ENCODE results near the gene RAB19. TPM values are rescaled to one million over a fixed set of nuclear protein-coding genes. Genes with fewer than 3 reads are reported as not detected.

The RAB19 gene
- total and polyA plus RNA-seq, 4 donors = 0.17 to 0.84 TPM; not detected in 2

GRCh38 chr7:140402178-140402835 is 1.6 kb upstream of the RAB19 start:
- TF ChIP-seq JUND (IDR thresholded peaks at IDR 0.05) = no peak
- no peak for TF ChIP-seq NR2F2 (IDR thresholded peaks at IDR 0.05)
- no peak for TF ChIP-seq RXRA (IDR thresholded peaks at IDR 0.05)
- no peak for TF ChIP-seq EGR1 (IDR thresholded peaks at IDR 0.05; ENCODE audit: low read depth in 2 of 2)
- no peak for TF ChIP-seq ZBTB33 (IDR thresholded peaks at IDR 0.05)
- no peak for TF ChIP-seq SP1 (IDR thresholded peaks at IDR 0.05)
- TF ChIP-seq TAF1 (conservative IDR thresholded peaks at IDR 0.05) = no peak
- TF ChIP-seq REST (IDR thresholded peaks at IDR 0.05) = no peak
- no peak for TF ChIP-seq GABPA (IDR thresholded peaks at IDR 0.05 in 1 of 2, conservative IDR thresholded peaks at IDR 0.05 in 1 of 2)
- TF ChIP-seq MAX (IDR thresholded peaks at IDR 0.05) = no peak
- no peak for TF ChIP-seq YY1 (IDR thresholded peaks at IDR 0.05)
- Histone ChIP-seq H3K4me1 (ENCODE audit: control insufficient read depth in 4 of 4, insufficient read depth in 4 of 4, low read length in 3 of 4) (peaks cover under 1 to 14% (median 8%) of the 10 kb centered on the region in 4 donors), H3K9ac (ENCODE audit: low read depth in 1 of 2, low read length in 2 of 2) (no peak overlapping the region), H3K27ac (ENCODE audit: low read depth in 1 of 2, low read length in 2 of 2) (no peak overlapping the region), H3K36me3 (ENCODE audit: control insufficient read depth in 4 of 4, insufficient read depth in 3 of 4, low read depth in 1 of 4, low read length in 3 of 4) (no peaks in the 10 kb centered on the region), H3K4me3 (ENCODE audit: low read depth in 1 of 3, low read length in 3 of 3) (no peak overlapping the region), H3K9me3 (ENCODE audit: control insufficient read depth in 4 of 4, low read length in 3 of 4) (no peaks in the 10 kb centered on the region), H3K27me3 (ENCODE audit: control insufficient read depth in 4 of 4, insufficient read depth in 4 of 4, low read length in 3 of 4) (no peaks in the 10 kb centered on the region)
- DNase-seq (ENCODE audit: low spot score) = no peak
- WGBS = 85% methylated on average over 2 of the region's 2 CpGs

- Histone ChIP-seq H3K27ac (ENCODE audit: low read depth in 1 of 2, low read length in 2 of 2) (no peak overlapping the region), H3K9me3 (ENCODE audit: control insufficient read depth in 4 of 4, low read length in 3 of 4) (no peaks in the 10 kb centered on the region), H3K36me3 (ENCODE audit: control insufficient read depth in 4 of 4, insufficient read depth in 3 of 4, low read depth in 1 of 4, low read length in 3 of 4) (no peaks in the 10 kb centered on the region), H3K9ac (ENCODE audit: low read depth in 1 of 2, low read length in 2 of 2) (no peak overlapping the region), H3K4me1 (ENCODE audit: control insufficient read depth in 4 of 4, insufficient read depth in 4 of 4, low read length in 3 of 4) (peaks cover 0 to 9% (median 6%) of the 10 kb centered on the region in 4 donors), H3K4me3 (ENCODE audit: low read depth in 1 of 3, low read length in 3 of 3) (peak overlapping the region in 1 of 3 donors; percentile 95), H3K27me3 (ENCODE audit: control insufficient read depth in 4 of 4, insufficient read depth in 4 of 4, low read length in 3 of 4) (no peaks in the 10 kb centered on the region)
- 72% methylated on average over 3 of the region's 3 CpGs for WGBS
- no peak for DNase-seq (ENCODE audit: low spot score)
- TF ChIP-seq JUND (IDR thresholded peaks at IDR 0.05) = no peak
- no peak for TF ChIP-seq HNF4A (conservative IDR thresholded peaks at IDR 0.05)
- TF ChIP-seq RXRA (IDR thresholded peaks at IDR 0.05) = no peak
- no peak for TF ChIP-seq YY1 (IDR thresholded peaks at IDR 0.05)
- no peak for TF ChIP-seq CTCF (IDR thresholded peaks at IDR 0.05; ENCODE audit: low read depth, low read length, missing input control)
- no peak for TF ChIP-seq TAF1 (conservative IDR thresholded peaks at IDR 0.05)
- TF ChIP-seq ATF3 (IDR thresholded peaks at IDR 0.05) = no peak
- no peak for TF ChIP-seq NR2F2 (IDR thresholded peaks at IDR 0.05)
- TF ChIP-seq HNF4G (IDR thresholded peaks at IDR 0.05) = no peak
- TF ChIP-seq REST (IDR thresholded peaks at IDR 0.05) = no peak
- TF ChIP-seq RAD21 (IDR thresholded peaks at IDR 0.05) = no peak
- no peak for TF ChIP-seq MAX (IDR thresholded peaks at IDR 0.05)
- no peak for TF ChIP-seq GABPA (IDR thresholded peaks at IDR 0.05 in 1 of 2, conservative IDR thresholded peaks at IDR 0.05 in 1 of 2)
- TF ChIP-seq FOXA1 (IDR thresholded peaks at IDR 0.05) = no peak
These were observed 757 bp downstream of the RAB19 start for GRCh38 chr7:140404565-140405065.

Measured in liver (tissue), 9 donors.